ENCODE measurements around the gene USH2A.

Gene USH2A

GRCh38 chr1:216293683-216294082 is 129.6 kb downstream of the USH2A start (continued):
- no peak for TF ChIP-seq ZBTB49 (tag by site-specific recombination; IDR thresholded peaks at IDR 0.05; ENCODE audit: low read depth)
- TF ChIP-seq ZNF132 (tag by site-specific recombination; IDR thresholded peaks at IDR 0.05; ENCODE audit: borderline replicate concordance), result no peak

- no peak overlapping the region for H3K4me3 ChIP-seq (ENCODE audit: low read depth, low read length)
- POLR2A ChIA-PET, result no interaction called here
- H3K27ac ChIP-seq (ENCODE audit: extremely low read depth, low read depth, low read length), result no peak overlapping the region
- TF ChIP-seq ZNF138 (tag by site-specific recombination; IDR thresholded peaks at IDR 0.05; ENCODE audit: borderline replicate concordance) (no peak), ZNF704 (tag by site-specific recombination; IDR thresholded peaks at IDR 0.05) (no peak), ZNF394 (tag by site-specific recombination; IDR thresholded peaks at IDR 0.05; ENCODE audit: borderline replicate concordance) (no peak), ZNF645 (tag by site-specific recombination; IDR thresholded peaks at IDR 0.05) (no peak), PRDM1 (tag by site-specific recombination; IDR thresholded peaks at IDR 0.05) (no peak), GLIS1 (tag by site-specific recombination; IDR thresholded peaks at IDR 0.05) (no peak), KLF9 (tag by site-specific recombination; IDR thresholded peaks at IDR 0.05; ENCODE audit: low read depth) (no peak), ZNF626 (tag by site-specific recombination; IDR thresholded peaks at IDR 0.05) (no peak), ZNF169 (tag by site-specific recombination; IDR thresholded peaks at IDR 0.05) (no peak), ZNF184 (tag by site-specific recombination; IDR thresholded peaks at IDR 0.05) (no peak), ZNF121 (tag by site-specific recombination; IDR thresholded peaks at IDR 0.05) (no peak), ZNF239 (tag by site-specific recombination; IDR thresholded peaks at IDR 0.05) (no peak), MZF1 (tag by site-specific recombination; IDR thresholded peaks at IDR 0.05; ENCODE audit: borderline replicate concordance) (no peak), ZFP37 (tag by site-specific recombination; IDR thresholded peaks at IDR 0.05) (no peak), ZNF670 (tag by site-specific recombination; IDR thresholded peaks at IDR 0.05; ENCODE audit: low read depth) (no peak), ZNF10 (tag by site-specific recombination; IDR thresholded peaks at IDR 0.05) (no peak), ZXDB (tag by site-specific recombination; IDR thresholded peaks at IDR 0.05) (no peak), ZNF324 (tag by site-specific recombination; IDR thresholded peaks at IDR 0.05) (no peak), EGR2 (tag by site-specific recombination; IDR thresholded peaks at IDR 0.05; ENCODE audit: low read depth) (no peak)
- CTCF ChIA-PET, result interaction anchor here (1.1 kb wide), 1 partner anchor 60 kb away, joined by 3 read pairs; no protein-coding TSS in a partner anchor
- H3K9me3 ChIP-seq (ENCODE audit: control insufficient read depth, insufficient read depth, low read depth, low read length), result no peaks in the 10 kb centered on the region
- H3K36me3 ChIP-seq (ENCODE audit: control insufficient read depth in 2 of 2, insufficient read depth in 1 of 2, low read length in 2 of 2), result no peaks in the 10 kb centered on the region
- no peaks in the 10 kb centered on the region for H3K4me1 ChIP-seq (ENCODE audit: control insufficient read depth, insufficient read depth, low read length)
These were observed 133.2 kb downstream of the USH2A start for GRCh38 chr1:216290074-216290473.

- no peaks in the 10 kb centered on the region for H3K9me3 ChIP-seq (ENCODE audit: control insufficient read depth, insufficient read depth, low read depth, low read length)
- H3K27ac ChIP-seq (ENCODE audit: extremely low read depth, low read depth, low read length), result no peak overlapping the region
- no peak for TF ChIP-seq GLI4 (tag by site-specific recombination; IDR thresholded peaks at IDR 0.05)
- peak; percentile 94 for TF ChIP-seq ZNF585B (tag by site-specific recombination; IDR thresholded peaks at IDR 0.05)
- no peak for TF ChIP-seq ZNF777 (tag by site-specific recombination; IDR thresholded peaks at IDR 0.05; ENCODE audit: borderline replicate concordance)
- TF ChIP-seq KLF1 (tag by site-specific recombination; IDR thresholded peaks at IDR 0.05), result no peak
- TF ChIP-seq SETDB1 (IDR thresholded peaks at IDR 0.05; ENCODE audit: insufficient read length, low read length), result peak; percentile 68
- no peak for TF ChIP-seq ZNF548 (tag by site-specific recombination; IDR thresholded peaks at IDR 0.05)
- no peak for TF ChIP-seq ZFP3 (tag by site-specific recombination; IDR thresholded peaks at IDR 0.05; ENCODE audit: low read depth)
- TF ChIP-seq TRIM28 (IDR thresholded peaks at IDR 0.05; ENCODE audit: borderline replicate concordance, low read length), result peak; percentile 41; the same call in 1 of the 2 replicates
- TF ChIP-seq GLIS1 (tag by site-specific recombination; IDR thresholded peaks at IDR 0.05), result no peak
- H3K36me3 ChIP-seq (ENCODE audit: control insufficient read depth in 2 of 2, insufficient read depth in 1 of 2, low read length in 2 of 2), result no peaks in the 10 kb centered on the region
- POLR2A ChIA-PET, result no interaction called here
- no peak overlapping the region for H3K4me3 ChIP-seq (ENCODE audit: low read depth, low read length)
- CTCF ChIA-PET, result no interaction called here
- H3K4me1 ChIP-seq (ENCODE audit: control insufficient read depth, insufficient read depth, low read length), result no peaks in the 10 kb centered on the region
These were observed 138.2 kb downstream of the USH2A start for GRCh38 chr1:216285052-216285451.

Data from HEK293 (cell line).